Activated B cell treated with CpG ODN at 0.5 μM for 24 hours (primary cell): ENCODE results near the gene CRK. TPM values are rescaled to one million over a fixed set of nuclear protein-coding genes. Genes with fewer than 3 reads are reported as not detected.
"Not testable (repeated sequence)": the region's sequence is repeated elsewhere in the genome, so short reads cannot be mapped to it uniquely, and the experiment has no call there.

Source experiments
- ATAC-seq: fragments of 200-7000 bp; cut with Tn5 transposase; one replicate; pipeline ENCODE4 v1.10.0; 2021; ENCODE audit warnings: low read depth, mild to moderate bottlenecking, moderate library complexity
- CTCF ChIA-PET: fragments of 350-600 bp; sonication (Branson Sonifier 250); formaldehyde crosslinking; loops from one replicate; lab custom pipeline; 2021; ENCODE audit warnings: antibody characterized with exemption; lab: Charles Lee
- POLR2A ChIA-PET: fragments of 350-600 bp; sonication (Branson Sonifier 250); formaldehyde crosslinking; loops from one replicate; lab custom pipeline; 2021; ENCODE audit warnings: antibody characterized with exemption; lab: Charles Lee
- DNase-seq: peaks from one replicate; pipeline ENCODE4 v3.0.0; 2022
- H3K27ac Mint-ChIP-seq: one replicate; pipeline ENCODE4 v1.8.0; 2020; ENCODE audit warnings: mixed read lengths
- H3K27me3 Mint-ChIP-seq: one replicate; pipeline ENCODE4 v1.8.0; 2021; ENCODE audit warnings: mixed read lengths
- H3K36me3 Mint-ChIP-seq: one replicate; pipeline ENCODE4 v1.8.0; 2021; ENCODE audit warnings: low read depth, mixed read lengths
- H3K4me1 Mint-ChIP-seq: one replicate; pipeline ENCODE4 v1.8.0; 2021; ENCODE audit warnings: mixed read lengths
- H3K4me3 Mint-ChIP-seq: one replicate; pipeline ENCODE4 v1.8.0; 2020; ENCODE audit warnings: mild to moderate bottlenecking, mixed read lengths
- H3K9me3 Mint-ChIP-seq: one replicate; pipeline ENCODE4 v1.8.0; 2020; ENCODE audit warnings: mixed read lengths
- CTCF ChIP-seq: fragments of 200-600 bp; IDR thresholded peaks from one replicate; pipeline ENCODE4 v1.8.0; 2022; ENCODE audit warnings: antibody characterized with exemption, mild to moderate bottlenecking
- intact Hi-C: fragments of 100-400 bp; cut with micrococcal nuclease; formaldehyde crosslinking; loops from one replicate; pipeline ENCODE4 v1.15.1; 2024
- total RNA-seq: library from RNA; stranded (reverse); gene quantifications from 2 replicates; pipeline ENCODE4 v1.2.3, GENCODE V29; 2022

Gene CRK
- total RNA-seq, 1 donor from 2014 or later: 29.1 TPM

DNA sequence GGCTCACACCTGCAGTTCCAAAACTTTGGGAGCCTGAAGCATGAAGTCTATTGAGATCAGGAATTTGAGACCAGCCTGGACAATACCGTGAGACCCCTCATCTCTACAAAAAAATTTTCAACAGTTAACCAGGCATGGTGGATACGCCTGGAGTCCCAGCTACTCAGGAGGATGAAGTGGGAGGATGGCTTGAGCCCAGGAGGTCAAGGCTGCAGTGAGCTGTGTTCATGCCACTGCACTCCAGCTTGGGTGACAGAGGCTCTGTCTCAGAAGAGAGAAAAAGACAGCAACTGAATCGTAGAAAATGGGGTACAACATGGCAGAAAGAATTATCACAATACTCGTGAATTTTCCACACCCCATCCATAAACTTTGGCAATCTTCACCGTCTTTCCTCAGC, 3.2 kb downstream of the CRK start:
- Mint-ChIP-seq H3K36me3 (peaks cover 35% of the 10 kb centered on the region), H3K4me1 (peaks cover 60% of the 10 kb centered on the region), H3K27me3 (no peaks in the 10 kb centered on the region), H3K27ac (no peak overlapping the region), H3K4me3 (no peak overlapping the region), H3K9me3 (no peaks in the 10 kb centered on the region)
- ATAC-seq: no peak
- CTCF ChIA-PET: interaction anchor here (1.4 kb wide), 1 partner anchor 87 kb away, joined by 3 read pairs; no protein-coding TSS in a partner anchor
- DNase-seq: no peak
- no peak for TF ChIP-seq CTCF
- POLR2A ChIA-PET: interaction anchor here (1.1 to 1.4 kb wide), 2 partner anchors 10 to 55 kb away, joined by 4 read pairs; no protein-coding TSS in a partner anchor
- intact Hi-C loops: no loop called here

DNA sequence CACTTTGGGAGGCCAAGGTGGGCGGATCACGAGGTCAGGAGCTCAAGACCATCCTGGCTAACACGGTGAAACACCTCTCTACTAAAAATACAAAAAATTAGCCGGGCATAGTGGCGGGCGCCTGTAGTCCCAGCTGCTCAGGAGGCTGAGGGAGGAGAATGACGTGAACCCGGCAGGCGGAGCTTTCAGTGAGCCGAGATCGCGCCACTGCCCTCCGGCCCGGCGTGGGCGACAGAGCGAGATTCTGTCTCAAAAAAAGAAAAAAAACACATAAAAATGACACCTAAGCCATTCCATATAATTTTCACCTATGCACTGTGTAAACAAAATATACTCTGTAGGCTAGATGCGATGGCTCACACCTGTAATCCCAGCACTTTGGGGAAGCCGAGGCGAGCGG, 5.8 kb downstream of the CRK start:
- intact Hi-C loops, H3K27me3 Mint-ChIP-seq, H3K4me3 Mint-ChIP-seq, ATAC-seq, POLR2A ChIA-PET, DNase-seq, H3K27ac Mint-ChIP-seq, H3K9me3 Mint-ChIP-seq, CTCF ChIA-PET: not testable (repeated sequence)
- Mint-ChIP-seq H3K36me3 (peaks cover 48% of the 10 kb centered on the region), H3K4me1 (peaks cover 58% of the 10 kb centered on the region)

GRCh38 chr17:1449412-1449967, 6.5 kb downstream of the CRK start:
- no peak for TF ChIP-seq CTCF
- no peaks in the 10 kb centered on the region for H3K9me3 Mint-ChIP-seq
- ChIA-PET CTCF (interaction anchor here (0.9 kb wide), 1 partner anchor 84 kb away, joined by 4 read pairs; no protein-coding TSS in a partner anchor), POLR2A (interaction anchor here (0.6 to 1.4 kb wide), 2 partner anchors 8 to 13 kb away, joined by 3 to 4 read pairs; no protein-coding TSS in a partner anchor)
- no peak overlapping the region for H3K4me3 Mint-ChIP-seq
- no peak overlapping the region for H3K27ac Mint-ChIP-seq
- ATAC-seq: no peak
- DNase-seq: no peak
- H3K36me3 Mint-ChIP-seq: peaks cover 48% of the 10 kb centered on the region
- H3K27me3 Mint-ChIP-seq: no peaks in the 10 kb centered on the region
- intact Hi-C loops: no loop called here
- H3K4me1 Mint-ChIP-seq: peaks cover 51% of the 10 kb centered on the region

GRCh38 chr17:1447052-1447451, 9.0 kb downstream of the CRK start:
- ATAC-seq: no peak
- CTCF ChIA-PET: no interaction called here
- no peak overlapping the region for H3K4me3 Mint-ChIP-seq

DNA sequence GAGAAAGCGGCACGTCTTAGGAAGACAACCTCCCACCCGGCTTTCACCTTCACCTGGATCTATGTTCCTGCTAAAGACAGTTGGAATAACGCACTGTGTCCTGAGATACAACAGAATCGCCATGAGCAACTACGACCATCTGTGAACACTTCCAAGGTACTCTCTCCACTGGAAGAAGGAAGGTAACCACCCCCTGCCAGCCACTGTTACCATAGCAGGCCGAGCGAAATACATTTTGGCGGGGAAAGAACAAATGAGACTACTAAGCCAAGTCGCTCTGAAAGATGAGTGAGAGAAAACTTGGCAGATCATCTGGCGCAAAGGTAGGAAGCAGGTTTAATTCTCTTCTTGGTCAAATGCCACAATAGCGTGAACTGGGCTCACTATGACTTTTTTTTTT, 9.8 kb downstream of the CRK start:
- Mint-ChIP-seq H3K27me3 (no peaks in the 10 kb centered on the region), H3K9me3 (no peaks in the 10 kb centered on the region), H3K27ac (no peak overlapping the region), H3K4me1 (peaks cover 28% of the 10 kb centered on the region), H3K4me3 (no peak overlapping the region), H3K36me3 (peaks cover 37% of the 10 kb centered on the region)
- ChIA-PET POLR2A (no interaction called here), CTCF (no interaction called here)
- DNase-seq (no peak), ATAC-seq (no peak)
- TF ChIP-seq CTCF: no peak
- intact Hi-C loops: no loop called here

More at GRCh38 chr17:1447052-1447451, 9.0 kb downstream of the CRK start:
- Mint-ChIP-seq H3K27me3 (no peaks in the 10 kb centered on the region), H3K27ac (no peak overlapping the region), H3K4me1 (peaks cover 33% of the 10 kb centered on the region), H3K36me3 (peaks cover 41% of the 10 kb centered on the region), H3K9me3 (no peaks in the 10 kb centered on the region)
- intact Hi-C loops: no loop called here
- POLR2A ChIA-PET: no interaction called here
- DNase-seq: no peak
- TF ChIP-seq CTCF: no peak

GRCh38 chr17:1445695-1446094, 10.3 kb downstream of the CRK start:
- DNase-seq, H3K27me3 Mint-ChIP-seq, ATAC-seq, CTCF ChIA-PET, intact Hi-C loops, H3K9me3 Mint-ChIP-seq, POLR2A ChIA-PET, H3K27ac Mint-ChIP-seq, H3K4me3 Mint-ChIP-seq: not testable (repeated sequence)
- H3K36me3 Mint-ChIP-seq: peaks cover 37% of the 10 kb centered on the region
- peaks cover 28% of the 10 kb centered on the region for H3K4me1 Mint-ChIP-seq

DNA sequence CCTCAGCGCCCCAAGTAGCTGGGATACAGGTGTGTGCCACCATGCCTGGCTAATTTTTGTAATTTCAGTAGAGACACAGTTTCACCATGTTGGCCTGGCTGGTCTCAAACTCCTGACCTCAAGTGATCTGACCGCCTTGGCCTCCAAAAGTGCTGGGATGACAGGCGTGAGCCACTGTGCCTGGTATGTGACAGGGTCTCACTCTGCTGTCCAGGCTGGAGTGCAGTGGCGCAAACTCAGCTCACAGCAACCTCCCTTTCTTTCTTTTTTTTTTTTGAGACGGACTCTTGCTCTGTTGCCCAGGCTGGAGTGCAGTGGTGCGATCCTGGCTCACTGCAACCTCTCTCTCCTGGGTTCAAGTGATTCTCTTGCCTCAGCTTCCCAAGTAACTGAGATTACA, 13.3 kb downstream of the CRK start:
- POLR2A ChIA-PET: interaction anchor here (0.6 kb wide), 2 partner anchors 50 to 54 kb away, joined by 3 read pairs; partner anchors contain the start of gene MYO1C
- DNase-seq, CTCF ChIA-PET, H3K4me3 Mint-ChIP-seq, ATAC-seq, intact Hi-C loops, H3K27me3 Mint-ChIP-seq, H3K27ac Mint-ChIP-seq, H3K9me3 Mint-ChIP-seq: not testable (repeated sequence)
- peaks cover 24% of the 10 kb centered on the region for H3K4me1 Mint-ChIP-seq
- H3K36me3 Mint-ChIP-seq: peaks cover 35% of the 10 kb centered on the region
